ENCODE results near the gene ESF1.

GRCh38 chr20:13671916-13672378 lies 112.8 kb downstream of the ESF1 start:
- TF ChIP-seq YY1 (IDR thresholded peaks at IDR 0.05; ENCODE audit: insufficient read depth, insufficient read length): no peak
- no peak for TF ChIP-seq ZNF274 (IDR thresholded peaks at IDR 0.05; ENCODE audit: low read depth, low read length)
- TF ChIP-seq SUZ12 (IDR thresholded peaks at IDR 0.05; ENCODE audit: extremely low read depth, insufficient read depth, insufficient read length): no peak
